Esophagus squamous epithelium (tissue), 4 donors: Measurements from ENCODE around the gene CLK4.

Source experiments
- POLR2A ChIP-seq, 4 donors: fragments of 450-650 bp; IDR thresholded peaks; one replicate each; pipeline ENCODE4 v1.6.1; 2017; ENCODE audit warnings: antibody characterized with exemption in 4 of 4, mild to moderate bottlenecking in 4 of 4, moderate library complexity in 3 of 4
- TF ChIP-seq, protein P1 (sequence below), 6 experiments: fragments of 450-650 bp in 4 of 6; fragments of 200-600 bp in 2 of 6; sonication (generic) in 2 of 6; IDR thresholded peaks; one replicate each; pipeline ENCODE4 v1.5.1; 2016 to 2019; ENCODE audit warnings: antibody characterized with exemption in 6 of 6, mild to moderate bottlenecking in 4 of 6, moderate library complexity in 4 of 6

DNA sequence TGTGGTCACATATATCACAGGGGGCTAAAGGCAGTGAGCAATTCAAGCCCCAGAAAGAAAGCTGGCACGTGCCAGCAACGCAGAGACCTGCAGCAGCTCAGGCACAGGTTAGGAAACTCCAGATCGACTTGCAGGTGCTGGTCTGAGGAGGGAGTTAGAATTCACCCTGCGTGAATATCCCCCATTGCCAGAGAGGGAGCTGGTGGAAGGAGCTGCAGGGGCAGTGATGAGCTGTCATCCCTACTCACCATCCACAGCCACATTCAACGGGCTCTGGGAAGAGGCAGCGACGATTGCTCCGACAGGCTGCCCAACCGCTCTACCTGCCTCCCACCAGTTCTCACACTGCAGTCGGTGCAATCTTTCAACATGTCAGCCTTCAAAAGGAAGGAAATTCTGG lies 40.8 kb upstream of the CLK4 start:
- TF ChIP-seq, protein P1, sequence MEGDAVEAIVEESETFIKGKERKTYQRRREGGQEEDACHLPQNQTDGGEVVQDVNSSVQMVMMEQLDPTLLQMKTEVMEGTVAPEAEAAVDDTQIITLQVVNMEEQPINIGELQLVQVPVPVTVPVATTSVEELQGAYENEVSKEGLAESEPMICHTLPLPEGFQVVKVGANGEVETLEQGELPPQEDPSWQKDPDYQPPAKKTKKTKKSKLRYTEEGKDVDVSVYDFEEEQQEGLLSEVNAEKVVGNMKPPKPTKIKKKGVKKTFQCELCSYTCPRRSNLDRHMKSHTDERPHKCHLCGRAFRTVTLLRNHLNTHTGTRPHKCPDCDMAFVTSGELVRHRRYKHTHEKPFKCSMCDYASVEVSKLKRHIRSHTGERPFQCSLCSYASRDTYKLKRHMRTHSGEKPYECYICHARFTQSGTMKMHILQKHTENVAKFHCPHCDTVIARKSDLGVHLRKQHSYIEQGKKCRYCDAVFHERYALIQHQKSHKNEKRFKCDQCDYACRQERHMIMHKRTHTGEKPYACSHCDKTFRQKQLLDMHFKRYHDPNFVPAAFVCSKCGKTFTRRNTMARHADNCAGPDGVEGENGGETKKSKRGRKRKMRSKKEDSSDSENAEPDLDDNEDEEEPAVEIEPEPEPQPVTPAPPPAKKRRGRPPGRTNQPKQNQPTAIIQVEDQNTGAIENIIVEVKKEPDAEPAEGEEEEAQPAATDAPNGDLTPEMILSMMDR (IDR thresholded peaks at IDR 0.05) = no peak
- TF ChIP-seq POLR2A (IDR thresholded peaks at IDR 0.05) = no peak
